NCI-H446 treated with DMSO at 0.1 percent for 48 hours (cell line): ENCODE measurements around the gene FOXP3.

Experiments used
- DNase-seq: peaks from one replicate; lab custom pipeline; 2025; lab: John Stamatoyannopoulos, UW

The FOXP3 gene

DNA sequence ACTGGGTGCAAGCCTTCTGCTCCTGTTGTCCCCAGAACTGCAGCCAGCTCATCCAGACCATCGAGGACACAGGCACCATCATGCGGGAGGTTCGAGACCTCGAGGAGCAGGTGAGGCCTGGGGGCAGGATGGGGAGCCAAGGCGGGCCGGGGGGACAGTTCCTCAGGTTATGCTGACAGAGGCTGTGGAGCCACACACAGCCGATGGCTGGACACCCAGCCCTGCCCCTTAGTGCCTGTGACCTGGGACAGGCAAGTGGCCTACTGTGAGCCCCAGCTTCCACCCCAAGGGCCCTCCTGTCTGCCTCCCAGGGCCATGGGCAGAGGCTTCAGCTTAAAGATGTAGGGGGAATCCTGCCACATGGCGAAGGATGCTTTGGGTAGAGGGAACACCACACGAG lies 14.9 kb downstream of the FOXP3 start:
- DNase-seq, result no peak

DNA sequence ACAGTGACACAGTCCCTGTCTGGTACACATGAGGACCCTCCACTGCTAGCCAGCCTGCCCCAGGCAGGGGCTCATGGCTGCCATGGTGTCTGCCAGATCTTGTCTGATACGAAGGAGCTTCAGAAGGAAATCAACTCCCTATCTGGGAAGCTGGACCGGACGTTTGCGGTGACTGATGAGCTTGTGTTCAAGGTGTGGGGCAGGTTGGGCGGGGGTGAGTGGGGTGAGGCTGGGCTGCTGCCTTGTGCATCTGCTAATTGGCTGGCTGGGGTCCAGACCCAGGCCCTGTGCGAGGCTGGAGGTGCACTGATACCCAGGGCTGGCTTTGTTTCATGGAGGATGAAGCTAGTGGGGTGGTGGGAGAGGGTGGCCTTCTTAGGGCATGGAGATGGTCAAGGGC lies 15.4 kb downstream of the FOXP3 start:
- no peak for DNase-seq

DNA sequence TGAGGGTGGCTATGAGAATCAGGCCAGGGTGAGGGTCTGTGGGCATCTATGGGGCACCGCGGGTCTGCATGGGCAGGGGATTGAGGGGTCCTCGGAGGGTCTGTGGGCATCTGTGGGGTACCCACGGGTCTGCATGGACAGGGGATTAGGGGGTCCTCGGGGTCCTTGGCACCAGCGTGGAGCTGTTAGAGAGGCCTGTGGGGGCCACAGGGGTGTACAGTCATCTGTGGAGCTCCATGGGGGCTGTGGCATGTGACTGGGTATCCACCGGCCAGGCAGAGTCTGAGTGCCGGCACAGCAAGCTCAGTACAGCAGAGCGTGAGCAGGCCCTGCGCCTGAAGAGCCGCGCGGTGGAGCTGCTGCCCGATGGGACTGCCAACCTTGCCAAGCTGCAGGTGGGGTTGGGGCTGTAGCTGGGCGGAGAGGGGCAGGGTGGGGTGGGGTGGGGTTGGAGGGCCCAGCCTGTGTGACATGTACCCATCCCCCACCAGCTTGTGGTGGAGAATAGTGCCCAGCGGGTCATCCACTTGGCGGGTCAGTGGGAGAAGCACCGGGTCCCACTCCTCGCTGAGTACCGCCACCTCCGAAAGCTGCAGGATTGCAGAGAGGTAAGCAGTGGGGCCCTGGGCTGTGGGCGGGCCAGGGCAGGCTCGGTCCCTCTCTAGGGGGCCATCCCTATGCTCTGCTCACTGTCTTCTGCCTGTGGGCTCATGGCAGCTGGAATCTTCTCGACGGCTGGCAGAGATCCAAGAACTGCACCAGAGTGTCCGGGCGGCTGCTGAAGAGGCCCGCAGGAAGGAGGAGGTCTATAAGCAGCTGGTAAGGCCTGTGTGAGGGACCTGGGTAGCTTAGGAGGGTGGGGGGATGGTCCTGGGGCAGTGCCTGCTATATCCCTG lies 16.3 kb downstream of the FOXP3 start:
- no peak for DNase-seq

DNA sequence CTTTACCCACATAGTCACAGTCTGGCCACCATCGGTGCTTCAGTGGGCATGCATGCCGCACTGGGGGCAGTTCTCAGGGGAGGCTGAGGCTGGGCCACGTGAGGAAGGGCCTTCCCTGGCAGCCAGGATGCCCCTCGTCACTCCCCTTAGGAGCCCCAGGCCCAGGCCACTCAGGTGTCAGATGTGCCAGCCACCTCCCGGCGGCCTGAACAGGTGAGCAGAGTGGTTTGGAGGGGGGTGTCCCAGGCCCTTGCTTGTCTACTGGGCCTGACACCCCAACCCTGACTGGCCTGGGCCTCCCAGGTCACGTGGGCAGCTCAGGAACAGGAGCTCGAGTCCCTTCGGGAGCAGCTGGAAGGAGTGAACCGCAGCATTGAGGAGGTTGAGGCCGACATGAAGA lies 17.2 kb downstream of the FOXP3 start:
- no peak for DNase-seq

DNA sequence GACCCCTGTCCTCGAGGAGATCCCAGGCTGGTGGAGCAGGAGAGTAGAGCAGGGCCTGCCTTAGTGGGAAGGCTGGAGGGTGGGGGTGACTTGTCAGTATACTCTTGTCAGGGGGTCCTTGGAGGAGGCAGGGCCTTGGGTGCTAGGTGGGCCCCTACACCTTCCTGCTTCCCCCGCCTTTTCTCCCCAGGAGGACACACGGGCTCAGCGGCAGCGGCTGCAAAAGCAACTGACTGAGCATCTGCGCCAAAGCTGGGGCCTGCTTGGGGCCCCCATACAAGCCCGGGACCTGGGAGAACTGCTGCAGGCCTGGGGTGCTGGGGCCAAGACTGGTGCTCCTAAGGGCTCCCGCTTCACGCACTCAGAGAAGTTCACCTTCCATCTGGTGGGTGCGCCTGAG lies 18.0 kb downstream of the FOXP3 start:
- no peak for DNase-seq

DNA sequence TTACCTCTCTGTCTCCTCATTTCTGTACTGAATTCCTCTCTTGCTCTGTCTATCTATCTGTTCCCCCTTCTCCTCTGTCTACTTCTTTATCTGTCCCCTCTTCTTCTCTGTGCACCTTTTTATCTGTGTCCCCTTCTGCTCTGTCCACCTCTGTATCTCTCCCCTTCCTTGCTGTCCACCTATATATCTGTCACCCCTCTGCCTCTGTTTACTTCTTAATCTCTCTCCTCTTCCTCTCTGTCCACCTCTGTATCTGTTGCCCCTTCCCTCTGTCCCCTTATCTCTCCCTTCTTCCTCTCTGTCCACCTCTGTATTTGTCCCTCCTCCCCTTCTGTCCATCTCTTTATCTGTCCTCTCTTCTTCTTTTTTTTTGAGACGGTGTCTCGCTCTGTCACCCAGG lies 20.3 kb downstream of the FOXP3 start:
- no peak for DNase-seq

DNA sequence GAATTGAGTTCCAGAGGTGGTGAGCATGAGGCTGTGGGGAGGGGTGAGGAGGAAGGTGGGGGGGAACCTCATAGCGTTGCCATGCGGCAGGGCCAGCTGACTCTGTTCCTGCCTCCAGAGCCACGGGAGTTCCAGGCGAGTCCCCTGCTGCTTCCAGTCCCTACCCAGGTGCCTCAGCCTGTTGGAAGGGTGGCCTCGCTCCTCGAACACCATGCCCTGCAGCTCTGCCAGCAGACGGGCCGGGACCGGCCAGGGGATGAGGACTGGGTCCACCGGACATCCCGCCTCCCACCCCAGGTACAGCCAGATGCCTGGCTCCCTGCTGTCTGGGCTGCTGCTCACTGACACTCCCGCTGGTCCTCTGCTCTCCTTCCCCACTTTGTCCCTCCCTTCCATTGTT lies 21.3 kb downstream of the FOXP3 start:
- DNase-seq, result no peak

DNA sequence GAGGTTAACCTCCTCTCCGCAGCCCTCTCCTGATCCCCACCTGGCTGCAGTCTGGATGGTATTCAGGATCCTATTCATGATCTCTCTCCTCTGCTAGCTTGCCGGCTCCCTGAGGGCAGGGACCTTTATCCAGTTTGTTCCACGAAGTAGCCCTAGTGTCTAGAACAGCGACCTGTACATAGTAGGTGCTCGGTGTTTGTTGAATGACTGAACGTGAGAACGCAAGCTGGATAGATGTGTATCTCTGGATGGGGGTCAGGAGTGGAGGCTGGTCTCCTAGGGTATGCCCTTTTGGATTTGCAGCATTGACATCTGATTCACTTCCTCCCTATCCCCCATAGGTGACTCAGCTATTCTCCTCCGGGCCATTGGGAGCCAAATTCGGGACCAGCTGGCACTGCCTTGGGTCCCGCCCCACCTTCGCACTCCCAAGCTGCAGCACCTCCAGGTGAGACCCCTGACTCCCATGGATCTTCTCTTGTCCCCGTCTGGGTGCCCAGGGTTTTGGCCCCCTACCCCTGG lies 21.9 kb downstream of the FOXP3 start:
- no peak for DNase-seq

DNA sequence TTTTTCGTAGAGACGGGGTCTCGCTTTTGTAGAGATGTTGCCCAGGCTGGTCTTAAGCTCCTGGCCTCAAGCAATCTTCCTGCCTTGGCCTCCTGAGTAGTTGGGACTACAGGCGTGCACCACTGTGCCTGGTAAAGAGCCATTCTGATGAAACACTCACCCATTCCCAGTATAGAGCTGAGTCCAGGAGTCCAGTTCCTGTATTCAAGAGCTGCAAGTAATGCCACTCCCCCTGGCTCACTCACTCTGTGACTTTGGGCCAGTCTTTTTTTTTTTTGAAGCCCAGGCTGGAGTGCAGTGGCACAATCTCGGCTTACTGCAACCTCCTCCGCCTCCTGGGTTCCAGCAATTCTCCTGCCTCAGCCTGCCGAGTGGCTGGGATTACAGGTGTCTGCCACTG lies 25.8 kb downstream of the FOXP3 start:
- DNase-seq, result no peak

DNA sequence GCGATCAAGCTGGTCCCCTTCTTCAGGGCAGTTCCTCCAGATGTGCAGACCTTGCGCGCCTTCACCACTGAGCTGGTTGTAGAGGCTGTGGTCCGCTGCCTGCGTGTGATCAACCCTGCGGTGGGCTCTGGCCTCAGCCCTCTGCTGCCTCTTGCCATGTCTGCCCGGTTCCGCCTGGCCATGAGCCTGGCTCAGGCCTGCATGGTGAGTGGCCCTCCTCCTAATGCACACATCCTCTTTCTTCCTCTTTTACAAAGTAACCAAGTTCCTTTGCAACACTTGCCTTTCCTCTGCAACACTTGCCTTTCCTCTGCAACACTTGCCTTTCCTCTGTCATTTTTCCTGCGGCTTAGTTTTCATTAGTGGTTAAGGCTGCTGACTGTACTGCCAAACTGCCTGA lies 27.4 kb downstream of the FOXP3 start:
- DNase-seq, result no peak

DNA sequence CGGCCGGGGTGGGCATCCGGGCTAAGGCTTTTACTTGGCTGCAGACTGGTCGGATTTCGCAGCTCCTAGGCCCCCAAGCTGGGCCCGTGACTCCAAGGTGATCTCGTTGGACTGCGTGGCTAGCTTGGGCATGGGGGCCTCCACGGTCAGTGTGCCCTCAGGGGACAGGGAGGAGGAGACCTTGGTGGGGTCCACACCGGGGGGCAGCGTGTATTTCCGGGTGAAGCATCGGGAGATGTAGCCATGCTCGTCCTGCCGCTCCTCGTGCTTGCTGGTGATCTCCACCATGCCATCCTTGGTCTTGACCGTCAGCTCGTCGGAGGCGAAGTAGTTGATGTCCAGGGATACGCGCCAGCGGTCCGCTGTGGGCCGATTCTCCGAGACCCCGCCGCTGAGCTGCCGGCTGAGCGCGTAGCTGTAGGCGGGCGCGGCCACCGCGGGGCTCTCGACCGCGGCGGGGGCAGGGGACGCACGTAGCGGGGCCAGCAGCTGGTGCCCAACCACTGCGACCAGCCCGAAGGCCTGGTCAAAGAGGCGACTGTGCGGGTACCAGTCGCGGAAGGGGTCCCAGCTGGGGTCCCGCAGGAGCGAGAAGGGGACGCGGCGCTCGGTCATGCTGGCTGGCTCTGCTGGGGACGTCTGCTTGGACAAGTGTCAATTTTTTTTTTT lies 30.5 kb downstream of the FOXP3 start:
- no peak for DNase-seq

DNA sequence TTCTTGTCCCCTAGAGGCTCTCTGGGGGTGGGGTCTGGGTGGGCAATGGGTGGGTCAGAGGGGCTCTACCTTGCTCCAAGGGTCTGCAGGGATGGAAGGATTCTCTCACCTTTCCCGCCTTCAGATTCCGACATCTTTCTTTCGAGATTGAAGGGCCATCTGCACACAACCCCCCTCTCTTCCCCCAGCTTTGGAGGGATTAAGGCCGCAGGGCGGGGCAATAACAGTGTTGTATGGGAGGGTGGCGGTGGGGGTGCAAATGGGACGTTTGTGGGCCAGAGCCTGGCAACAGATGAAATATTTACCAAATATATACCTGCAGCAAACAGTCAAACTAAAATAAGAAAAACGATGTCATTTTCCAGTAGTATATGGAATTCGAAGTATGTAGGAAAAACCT lies 31.3 kb downstream of the FOXP3 start, which contains the start of gene CACNA1F:
CACNA1F (minus strand) TSS at position 165 of the 400 bp plus-strand sequence; CDS start at position 134, 31 bp downstream.
- DNase-seq, result no peak

DNA sequence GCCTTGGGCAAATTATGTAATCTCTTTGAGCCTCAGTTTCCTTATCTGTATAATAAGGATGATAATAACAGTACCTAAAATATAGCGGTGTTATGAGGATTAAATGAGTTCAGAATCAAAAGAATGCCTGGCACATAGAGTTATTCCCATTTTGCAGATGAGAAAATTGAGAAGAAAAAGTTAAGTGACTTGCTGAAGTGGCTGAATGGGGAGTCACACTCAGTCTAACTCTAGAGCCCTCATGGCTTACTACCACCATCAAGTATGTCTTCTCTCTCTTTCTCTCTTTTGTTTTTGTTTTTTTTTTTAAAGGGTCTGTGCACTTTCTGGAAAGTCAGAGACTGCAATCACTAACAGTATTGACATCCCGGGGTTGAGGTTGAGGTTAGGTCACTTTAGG lies 32.0 kb downstream of the FOXP3 start:
- DNase-seq, result no peak

DNA sequence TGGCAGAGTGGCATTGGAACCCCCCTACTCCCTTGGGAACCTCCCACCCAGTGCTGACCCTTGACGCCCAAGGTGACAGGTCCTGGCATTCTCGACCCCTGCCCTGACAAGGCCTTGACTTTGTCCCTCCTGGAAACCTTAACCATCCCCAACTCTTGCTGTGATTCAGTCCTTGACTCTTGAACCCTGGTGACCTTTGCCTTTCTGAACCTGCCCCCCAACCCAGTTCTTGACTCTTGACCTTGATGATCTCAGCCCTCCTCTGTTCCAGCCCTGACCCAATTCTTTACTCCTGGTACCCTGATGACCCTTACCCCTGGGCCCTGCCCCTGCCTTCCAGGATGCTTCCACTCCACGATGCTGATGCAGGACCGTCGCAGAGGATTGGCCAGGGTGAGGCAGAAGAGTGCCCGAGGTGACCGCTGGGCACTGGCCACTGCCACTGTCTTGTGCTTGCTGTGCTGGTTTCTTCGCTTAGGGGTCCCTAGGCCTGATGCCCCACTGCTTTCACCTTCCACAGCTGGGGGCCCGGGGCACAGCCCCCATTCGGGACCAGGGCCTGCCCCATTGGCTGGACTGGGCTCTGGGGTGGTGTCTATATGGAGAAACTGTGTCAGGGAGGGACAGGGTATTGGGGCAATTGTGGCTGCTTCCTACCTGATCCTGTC lies 33.0 kb downstream of the FOXP3 start:
- no peak for DNase-seq

DNA sequence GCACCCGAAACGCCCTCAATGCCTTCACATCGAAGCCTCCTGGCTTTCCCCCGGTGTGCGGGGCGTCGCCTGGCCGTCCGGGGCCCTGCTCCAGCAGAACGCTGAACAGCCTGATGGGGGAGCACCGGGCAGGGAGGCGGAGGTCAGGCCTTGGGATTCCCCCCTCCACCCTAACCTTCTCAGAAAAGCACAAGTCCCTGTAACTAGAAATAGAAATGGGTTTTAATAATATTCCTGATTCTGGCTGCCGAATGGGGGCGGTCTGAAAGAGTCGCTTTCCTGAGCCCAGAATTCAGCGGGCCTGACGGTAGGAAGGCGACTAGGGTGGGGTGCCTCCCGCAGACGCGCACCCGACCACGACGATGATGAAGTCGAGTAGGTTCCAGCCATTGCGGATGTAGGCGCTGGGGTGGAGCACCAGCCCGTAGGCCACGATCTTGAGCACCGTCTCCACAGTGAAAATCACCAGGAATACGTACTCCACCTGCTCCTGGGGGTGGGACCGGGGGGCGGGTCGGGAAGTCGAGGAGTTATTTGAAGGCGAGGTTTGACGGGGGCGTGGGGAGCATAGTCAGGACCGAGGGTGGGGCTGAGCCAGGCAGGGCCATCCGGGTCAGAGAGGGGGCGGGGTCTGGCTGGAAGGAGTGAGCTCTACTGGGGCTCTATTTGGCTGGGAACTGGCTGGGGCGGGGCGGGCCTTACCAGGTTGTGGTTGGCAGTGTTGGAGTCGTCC lies 33.8 kb downstream of the FOXP3 start:
- no peak for DNase-seq

DNA sequence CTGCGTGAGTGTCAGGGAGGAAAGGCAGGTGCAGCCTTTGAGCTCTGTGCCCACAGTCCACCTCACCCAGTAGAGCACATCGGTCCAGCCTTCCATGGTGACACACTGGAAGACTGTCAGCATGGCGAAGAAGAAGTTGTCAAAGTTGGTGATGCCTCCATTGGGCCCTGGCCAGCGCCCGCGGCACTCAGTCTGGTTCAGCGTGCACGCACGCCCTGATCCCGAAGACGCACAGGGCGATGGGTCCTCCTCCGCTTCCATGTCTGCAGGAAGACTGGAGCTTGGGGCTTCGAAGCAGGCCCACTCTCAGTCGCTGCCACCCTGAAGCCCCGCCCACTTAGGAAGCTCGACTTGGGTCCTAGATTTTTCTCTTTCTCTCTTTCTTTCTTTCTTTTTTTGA lies 36.3 kb downstream of the FOXP3 start:
- no peak for DNase-seq

DNA sequence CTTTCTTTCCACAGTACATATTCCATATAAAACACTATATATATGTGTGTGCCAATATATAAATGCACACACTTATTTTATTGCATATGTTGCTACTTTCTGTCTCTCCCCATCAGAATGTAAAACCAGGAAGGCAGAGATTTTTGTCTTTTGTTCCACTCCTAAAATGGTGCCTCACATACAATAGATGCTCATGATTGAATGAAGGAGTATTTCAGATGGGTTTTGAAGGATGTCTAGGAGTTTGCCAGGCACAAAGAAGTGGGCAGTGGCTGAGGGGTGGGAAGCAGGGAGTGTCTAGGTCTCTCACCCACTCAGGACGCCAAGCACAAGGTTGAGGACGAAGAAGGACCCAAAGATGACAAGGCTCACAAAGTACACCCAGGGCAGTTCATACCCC lies 36.8 kb downstream of the FOXP3 start:
- no peak for DNase-seq

DNA sequence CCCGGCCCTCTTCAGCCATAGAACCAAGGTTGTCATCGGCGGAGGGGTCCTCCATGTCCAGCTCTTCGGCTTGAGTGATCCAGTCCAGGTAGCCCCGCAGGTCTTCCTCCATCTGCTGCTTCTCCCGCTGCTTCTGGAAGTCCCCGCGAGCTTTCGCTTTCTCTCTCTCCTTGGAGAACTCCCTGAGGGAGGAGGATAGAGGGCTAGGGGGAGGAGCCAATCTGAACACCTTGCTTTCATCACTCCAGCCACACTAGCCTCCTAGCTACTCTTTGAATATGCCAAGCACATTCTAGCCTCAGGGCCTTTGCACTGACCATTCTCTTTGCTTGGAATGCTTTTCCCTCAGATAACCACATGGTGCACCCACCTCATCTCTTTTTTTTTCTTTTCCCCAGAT lies 37.6 kb downstream of the FOXP3 start:
- no peak for DNase-seq

DNA sequence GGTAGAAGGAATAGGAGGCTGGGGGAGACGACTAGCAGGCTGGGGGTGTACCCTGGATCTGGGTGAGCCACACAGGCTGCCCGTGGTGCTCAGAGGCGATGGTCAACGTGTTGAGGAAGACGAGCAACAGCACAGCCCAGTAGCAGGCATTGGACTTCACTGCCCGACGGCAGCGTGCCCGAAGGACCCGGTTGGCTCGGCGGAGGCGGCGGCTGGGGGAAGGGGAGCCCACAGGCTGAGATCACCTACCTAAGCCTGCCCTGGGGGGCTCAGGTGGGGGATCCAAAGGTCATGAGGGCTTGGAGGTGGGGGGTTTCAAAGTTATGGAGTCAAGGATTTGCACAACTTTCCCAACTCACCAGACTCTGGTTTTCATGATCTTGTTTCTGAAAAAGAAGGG lies 38.7 kb downstream of the FOXP3 start:
- DNase-seq, result no peak

DNA sequence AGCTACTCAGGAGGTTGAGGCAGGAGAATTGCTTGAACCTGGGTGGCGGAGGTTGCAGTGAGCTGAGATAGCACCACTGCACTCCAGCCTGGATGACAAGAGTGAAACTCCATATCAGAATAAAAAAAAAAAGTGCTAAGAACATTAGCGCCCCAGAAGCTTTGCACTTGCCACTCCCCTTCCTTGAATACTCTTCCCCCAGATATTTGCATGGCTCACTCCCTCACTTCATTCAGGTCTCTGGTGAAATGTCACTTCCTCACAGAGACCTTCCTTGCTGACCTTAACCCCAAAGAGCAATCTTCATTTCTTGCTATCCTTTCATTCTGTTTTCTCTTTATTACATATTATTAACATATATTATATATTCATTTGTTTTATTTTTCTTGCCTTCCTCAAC lies 42.6 kb downstream of the FOXP3 start:
- DNase-seq, result no peak

DNA sequence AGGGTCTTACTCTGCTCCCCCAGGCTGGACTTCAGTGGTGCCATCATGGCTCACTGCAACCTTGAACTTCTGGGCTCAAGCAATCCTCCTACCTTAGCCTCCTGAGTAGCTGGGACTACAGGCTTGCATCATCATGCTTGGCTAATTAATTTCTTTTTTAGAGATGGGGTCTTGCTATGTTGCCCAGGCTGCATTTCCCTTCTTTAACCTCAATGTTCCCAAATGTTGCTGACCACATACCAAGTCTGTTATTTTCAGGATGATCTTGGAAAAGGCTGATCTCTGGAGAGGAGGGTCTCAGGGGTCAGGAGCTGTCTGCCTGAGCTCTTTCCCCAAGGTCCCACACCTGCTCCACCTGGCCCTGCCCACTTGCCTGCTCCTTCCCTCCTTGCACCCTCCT lies 44.4 kb downstream of the FOXP3 start:
- no peak for DNase-seq

DNA sequence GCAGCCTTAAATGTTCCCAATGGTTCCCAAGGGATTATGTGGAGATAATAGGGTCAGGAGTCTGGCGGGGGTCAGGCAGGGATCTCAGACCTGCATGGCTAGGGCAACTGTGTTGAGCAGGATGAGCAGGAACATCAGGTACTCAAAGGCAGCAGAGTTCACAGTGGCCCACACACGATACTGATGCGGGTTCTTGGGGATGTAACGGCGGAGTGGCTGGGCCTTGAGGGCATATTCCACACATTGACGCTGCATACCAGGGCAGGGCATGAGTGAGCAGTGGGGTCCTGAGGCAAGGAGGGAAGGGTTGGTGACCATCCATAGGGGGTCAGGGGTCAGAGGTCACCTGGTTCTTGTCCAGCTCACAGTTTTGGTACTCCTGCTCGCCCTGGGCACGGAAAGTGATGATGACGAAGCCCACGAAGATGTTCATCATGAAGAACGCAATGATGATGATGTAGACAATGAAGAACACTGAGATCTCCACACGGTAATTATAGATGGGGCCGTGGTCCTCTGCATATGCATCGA lies 49.4 kb downstream of the FOXP3 start:
- DNase-seq, result no peak
